Activated T-helper 1 cell treated with anti-CD3 and anti-CD28 coated beads, Interleukin-2, amount 50 U/mL, for 16 hours (primary cell): ENCODE measurements around the gene ARHGEF10L.

Experiments
- DNase-seq, 2 donors: peaks; one replicate each; pipeline ENCODE4 v3.0.0-alpha.2; 2020; ENCODE audit warnings: low read depth in 1 of 2, low spot score in 1 of 2

ARHGEF10L gene

GRCh38 chr1:17672226-17672625, 132.7 kb downstream of the ARHGEF10L start:
- no peak for DNase-seq

GRCh38 chr1:17673329-17674072, 134.0 kb downstream of the ARHGEF10L start:
- DNase-seq: no peak

GRCh38 chr1:17674726-17675500, 135.4 kb downstream of the ARHGEF10L start:
- DNase-seq: no peak

- DNase-seq: no peak
These were observed 136.2 kb downstream of the ARHGEF10L start for GRCh38 chr1:17675744-17676143.

GRCh38 chr1:17676387-17677060, 137.0 kb downstream of the ARHGEF10L start:
- no peak for DNase-seq

- no peak for DNase-seq
These were observed 138.5 kb downstream of the ARHGEF10L start for GRCh38 chr1:17678011-17678410.

GRCh38 chr1:17679856-17680255, 140.4 kb downstream of the ARHGEF10L start:
- DNase-seq: no peak

GRCh38 chr1:17680308-17680707, 140.8 kb downstream of the ARHGEF10L start:
- DNase-seq: no peak

GRCh38 chr1:17682400-17682799, 142.9 kb downstream of the ARHGEF10L start:
- DNase-seq: no peak

- no peak for DNase-seq
These were observed 144.1 kb downstream of the ARHGEF10L start for GRCh38 chr1:17683598-17683997.

- DNase-seq: no peak
These were observed 145.3 kb downstream of the ARHGEF10L start for GRCh38 chr1:17684810-17685209.

GRCh38 chr1:17686258-17686657, 146.8 kb downstream of the ARHGEF10L start:
- no peak for DNase-seq

- no peak for DNase-seq
These were observed 147.6 kb downstream of the ARHGEF10L start for GRCh38 chr1:17687145-17687544.

GRCh38 chr1:17688217-17688810, 148.8 kb downstream of the ARHGEF10L start:
- DNase-seq: no peak

- DNase-seq: no peak
These were observed 149.5 kb downstream of the ARHGEF10L start for GRCh38 chr1:17689011-17689410.

- DNase-seq: no peak
These were observed 151.6 kb downstream of the ARHGEF10L start for GRCh38 chr1:17690906-17691634.

GRCh38 chr1:17692645-17693044, 153.1 kb downstream of the ARHGEF10L start:
- no peak for DNase-seq

- no peak for DNase-seq
These were observed 157.2 kb downstream of the ARHGEF10L start for GRCh38 chr1:17696417-17697301.

GRCh38 chr1:17697458-17697857, 158.0 kb downstream of the ARHGEF10L start:
- DNase-seq: no peak

GRCh38 chr1:17699581-17699980, 160.1 kb downstream of the ARHGEF10L start:
- DNase-seq: no peak
